ENCODE data around the gene CNTN5. TPM values are rescaled to one million over a fixed set of nuclear protein-coding genes. Genes with fewer than 3 reads are reported as not detected.

CNTN5 gene
- total RNA-seq, 2 donors from 2014 or later = 0.78 TPM; not detected in 1

- no peaks in the 10 kb centered on the region for H3K9me3 ChIP-seq
- intact Hi-C loops (cut with DNase I) = no loop called here
- no peak overlapping the region for H3K4me3 ChIP-seq
- no peak for TF ChIP-seq CTCF (IDR thresholded peaks at IDR 0.05)
- TF ChIP-seq POLR2A (IDR thresholded peaks at IDR 0.05) = no peak
- ATAC-seq (no peak), DNase-seq (no peak)
- H3K36me3 ChIP-seq (replicated peaks in 1 of 2; ENCODE audit: insufficient read depth in 1 of 2, low read depth in 2 of 2) = no peaks in the 10 kb centered on the region
- no peaks in the 10 kb centered on the region for H3K4me1 ChIP-seq
- no peak overlapping the region for H3K27ac ChIP-seq
- H3K27me3 ChIP-seq = no peaks in the 10 kb centered on the region
- 79 to 82% methylated on average over 1 of the region's 1 CpG for WGBS, 2 donors
These were observed 1203.8 kb downstream of the CNTN5 start for GRCh38 chr11:100224541-100225034.

GRCh38 chr11:100229086-100229485 is 1208.3 kb downstream of the CNTN5 start:
- intact Hi-C loops (cut with DNase I) = no loop called here

GRCh38 chr11:100232006-100232405 is 1211.3 kb downstream of the CNTN5 start:
- DNase-seq (no peak), ATAC-seq (no peak)
- H3K4me1 ChIP-seq = no peaks in the 10 kb centered on the region
- no peak overlapping the region for H3K4me3 ChIP-seq
- H3K9me3 ChIP-seq = no peaks in the 10 kb centered on the region
- no peak overlapping the region for H3K27ac ChIP-seq
- intact Hi-C loops (cut with DNase I) = no loop called here
- TF ChIP-seq POLR2A (IDR thresholded peaks at IDR 0.05) (no peak), CTCF (IDR thresholded peaks at IDR 0.05) (no peak)
- H3K36me3 ChIP-seq (replicated peaks in 1 of 2; ENCODE audit: insufficient read depth in 1 of 2, low read depth in 2 of 2) = no peaks in the 10 kb centered on the region
- WGBS, 2 donors = 48 to 53% methylated on average over 2 of the region's 2 CpGs
- no peaks in the 10 kb centered on the region for H3K27me3 ChIP-seq

More at GRCh38 chr11:100229086-100229485, 1208.3 kb downstream of the CNTN5 start:
- DNase-seq (no peak), ATAC-seq (no peak)
- Histone ChIP-seq H3K27me3 (no peaks in the 10 kb centered on the region), H3K36me3 (replicated peaks in 1 of 2; ENCODE audit: insufficient read depth in 1 of 2, low read depth in 2 of 2) (no peaks in the 10 kb centered on the region), H3K27ac (no peak overlapping the region), H3K4me3 (no peak overlapping the region), H3K9me3 (no peaks in the 10 kb centered on the region), H3K4me1 (no peaks in the 10 kb centered on the region)
- 12 to 29% methylated on average over 1 of the region's 1 CpG for WGBS, 2 donors
- TF ChIP-seq POLR2A (IDR thresholded peaks at IDR 0.05) (no peak), CTCF (IDR thresholded peaks at IDR 0.05) (no peak)

- no peaks in the 10 kb centered on the region for H3K9me3 ChIP-seq
- ATAC-seq (no peak), DNase-seq (no peak)
- no peak overlapping the region for H3K4me3 ChIP-seq
- 60 to 76% methylated on average over 4 of the region's 4 CpGs for WGBS, 2 donors
- H3K36me3 ChIP-seq (replicated peaks in 1 of 2; ENCODE audit: insufficient read depth in 1 of 2, low read depth in 2 of 2) = no peaks in the 10 kb centered on the region
- intact Hi-C loops (cut with DNase I) = no loop called here
- no peak overlapping the region for H3K27ac ChIP-seq
- no peaks in the 10 kb centered on the region for H3K4me1 ChIP-seq
- TF ChIP-seq POLR2A (IDR thresholded peaks at IDR 0.05) (no peak), CTCF (IDR thresholded peaks at IDR 0.05) (no peak)
- H3K27me3 ChIP-seq = no peaks in the 10 kb centered on the region
These were observed 1214.3 kb downstream of the CNTN5 start for GRCh38 chr11:100235085-100235484.

GRCh38 chr11:100240025-100240539 is 1219.3 kb downstream of the CNTN5 start:
- WGBS, 2 donors = 85 to 88% methylated on average over 5 of the region's 5 CpGs
- no peak for TF ChIP-seq POLR2A (IDR thresholded peaks at IDR 0.05)
- Histone ChIP-seq H3K4me1 (no peaks in the 10 kb centered on the region), H3K4me3 (no peak overlapping the region), H3K9me3 (no peaks in the 10 kb centered on the region), H3K27ac (no peak overlapping the region), H3K36me3 (replicated peaks in 1 of 2; ENCODE audit: insufficient read depth in 1 of 2, low read depth in 2 of 2) (no peaks in the 10 kb centered on the region), H3K27me3 (no peaks in the 10 kb centered on the region)
- no peak for DNase-seq
- ATAC-seq = no peak
- intact Hi-C loops (cut with DNase I) = no loop called here
